GM19452 (cell line): ENCODE measurements around the gene MTCH2.
"Not testable (repeated sequence)": the region's sequence is repeated elsewhere in the genome, so short reads cannot be mapped to it uniquely, and the experiment has no call there.

ENCODE experiments used
- ATAC-seq: cut with Tn5 transposase; IDR thresholded peaks from one replicate; pipeline ENCODE4 v1.9.1; 2021; ENCODE audit not compliant: unreplicated experiment

MTCH2 gene

DNA sequence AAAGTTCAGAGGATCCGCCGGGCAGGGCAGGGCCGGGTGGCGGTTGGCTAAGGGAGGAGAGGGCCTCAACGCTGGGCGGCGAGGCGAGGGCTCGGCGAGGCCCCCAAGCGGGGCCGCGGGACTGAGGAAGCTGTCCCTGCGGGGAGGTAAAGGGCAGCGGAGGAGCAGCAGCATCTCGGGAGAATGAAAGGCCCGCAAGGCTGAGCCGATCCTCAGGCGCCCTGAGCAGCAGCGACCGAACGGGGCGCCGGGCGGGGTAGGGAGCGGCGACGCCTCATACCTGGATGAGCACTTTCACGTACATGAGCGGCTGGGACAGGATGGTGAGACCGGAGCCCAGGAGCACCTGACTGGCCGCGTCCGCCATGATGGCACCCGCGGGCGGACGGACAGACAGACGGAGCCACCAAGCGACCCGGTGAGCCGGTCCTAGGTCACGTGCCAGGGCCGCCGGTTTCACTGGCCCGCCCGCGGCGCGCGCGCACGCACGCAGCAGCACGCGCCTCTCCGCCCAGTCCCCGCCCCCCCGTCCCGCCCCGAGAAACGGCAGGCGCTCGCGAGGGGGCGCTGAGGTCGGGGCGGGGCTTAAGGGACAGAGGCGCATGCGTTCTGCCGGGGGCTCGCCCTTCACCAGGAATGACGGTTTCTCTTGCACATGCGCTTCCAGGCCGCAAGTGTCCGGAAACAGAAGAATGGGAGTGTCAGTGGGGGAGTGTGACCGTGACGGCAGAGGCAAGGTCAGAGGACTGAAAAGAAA is at the start of gene MTCH2:
Gene MTCH2, minus strand, starts transcription at position 461 of the 757 bp plus-strand sequence. Its CDS starts 94 bp downstream, at position 367.
- peak; percentile 89 for ATAC-seq

DNA sequence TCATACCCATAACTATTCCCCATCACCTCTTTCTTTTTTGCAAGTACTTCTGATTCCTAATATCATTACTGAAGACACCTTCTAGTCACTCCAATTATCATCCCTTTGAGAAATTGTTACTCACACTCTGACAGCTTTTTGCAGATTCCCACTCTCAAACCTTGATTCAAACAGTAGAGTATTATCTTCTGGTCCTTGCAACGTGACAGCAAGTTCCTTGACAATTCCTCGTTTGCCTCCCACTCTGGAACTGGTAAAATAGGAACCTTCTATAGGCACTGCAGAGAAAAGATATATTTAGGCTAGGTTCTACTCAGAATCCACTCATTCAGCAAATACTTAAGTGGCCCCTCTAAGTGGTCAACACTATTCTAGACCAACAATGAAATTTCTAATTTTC is 49.6 kb upstream of the MTCH2 start:
- no peak for ATAC-seq

DNA sequence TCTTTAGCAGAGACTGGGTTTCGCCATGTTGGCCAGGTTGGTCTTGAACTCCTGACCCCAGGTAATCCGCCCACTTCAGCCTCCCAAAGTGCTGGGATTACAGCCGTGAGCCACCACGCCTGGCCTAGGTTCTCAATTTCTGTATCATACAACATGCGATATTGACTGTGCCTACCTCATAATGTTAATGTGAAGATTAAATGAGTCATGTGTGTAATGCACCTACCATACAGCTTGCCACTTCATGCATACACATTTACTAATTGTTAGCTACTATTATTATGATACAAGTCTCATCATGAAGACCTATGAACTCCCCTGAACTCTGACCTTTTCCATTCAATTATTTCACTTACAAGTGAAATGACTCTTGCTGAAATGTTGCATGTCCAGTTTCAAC is 47.1 kb upstream of the MTCH2 start:
- no peak for ATAC-seq

DNA sequence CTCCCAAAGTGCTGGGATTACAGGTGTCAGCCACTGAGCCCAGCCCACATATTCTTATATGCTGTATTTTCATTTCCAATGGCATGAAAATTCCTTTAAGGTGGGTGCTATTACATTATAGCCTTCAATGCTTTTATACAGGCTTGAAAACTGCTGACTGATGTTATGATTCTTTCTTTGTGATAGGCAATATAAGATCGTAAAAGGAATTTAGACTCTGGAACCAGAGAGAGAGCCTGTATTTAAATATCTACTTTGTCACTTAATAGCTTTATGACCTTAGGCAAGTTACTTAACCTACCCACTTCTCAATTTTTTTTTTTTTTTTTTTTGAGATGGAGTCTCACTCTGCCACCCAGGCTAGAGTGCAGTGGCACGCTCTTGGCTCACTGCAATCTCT is 46.6 kb upstream of the MTCH2 start:
- ATAC-seq, result no peak

DNA sequence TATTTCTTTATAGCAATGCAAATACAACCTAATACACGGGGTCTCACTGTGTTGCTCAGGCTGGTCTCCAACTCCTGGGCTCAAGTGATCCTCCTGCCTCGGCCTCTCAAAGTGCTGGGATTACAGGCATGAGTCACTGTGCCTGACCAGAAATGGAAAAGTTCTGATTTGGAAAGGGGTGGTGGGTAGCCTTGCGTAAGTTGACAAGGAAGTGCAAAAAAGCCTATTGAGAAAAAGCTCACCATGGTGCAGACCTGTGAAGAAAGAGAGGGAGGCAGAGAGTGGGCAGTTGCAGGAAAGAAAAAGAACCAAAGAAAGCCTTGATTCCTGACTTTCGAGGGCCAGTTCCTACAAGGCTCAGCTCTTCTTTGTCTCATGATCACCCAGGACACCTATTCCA is 45.8 kb upstream of the MTCH2 start:
- ATAC-seq, result no peak

DNA sequence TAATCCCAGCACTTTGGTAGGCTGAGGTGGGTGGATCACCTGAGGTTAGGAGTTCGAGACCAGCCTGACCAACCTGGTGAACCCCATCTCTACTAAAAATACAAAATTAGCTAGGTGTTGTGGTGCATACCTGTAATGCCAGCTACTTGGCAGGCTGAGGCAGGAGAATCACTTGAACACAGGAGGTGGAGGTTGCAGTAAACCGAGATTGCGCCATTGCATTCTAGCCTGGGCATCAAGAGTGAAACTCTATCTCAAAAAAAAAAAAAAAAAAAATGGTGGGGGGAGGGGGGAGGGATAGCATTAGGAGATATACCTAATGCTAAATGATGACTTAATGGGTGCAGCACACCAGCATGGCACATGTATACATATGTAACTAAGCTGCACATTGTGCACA is 44.3 kb upstream of the MTCH2 start:
- ATAC-seq, result not testable (repeated sequence)

DNA sequence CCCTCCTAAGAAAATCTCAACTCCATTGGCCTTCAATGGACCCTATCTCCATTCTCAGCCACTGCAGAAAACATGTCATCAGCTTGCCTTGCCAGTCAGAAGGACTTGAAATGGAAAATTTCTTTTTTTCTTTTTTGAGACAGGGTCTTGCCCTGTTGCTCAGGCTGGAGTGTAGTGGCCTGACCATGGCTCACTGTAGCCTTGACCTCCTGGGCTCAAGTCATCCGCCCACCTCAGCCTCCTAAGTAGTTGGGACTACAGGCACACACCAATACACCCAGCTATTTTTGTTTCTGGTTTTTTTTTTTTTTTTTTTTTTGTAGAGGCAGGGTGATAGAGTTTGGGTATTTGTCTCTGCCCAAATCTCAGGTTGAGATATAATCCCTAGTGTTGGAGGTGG is 43.8 kb upstream of the MTCH2 start:
- no peak for ATAC-seq

DNA sequence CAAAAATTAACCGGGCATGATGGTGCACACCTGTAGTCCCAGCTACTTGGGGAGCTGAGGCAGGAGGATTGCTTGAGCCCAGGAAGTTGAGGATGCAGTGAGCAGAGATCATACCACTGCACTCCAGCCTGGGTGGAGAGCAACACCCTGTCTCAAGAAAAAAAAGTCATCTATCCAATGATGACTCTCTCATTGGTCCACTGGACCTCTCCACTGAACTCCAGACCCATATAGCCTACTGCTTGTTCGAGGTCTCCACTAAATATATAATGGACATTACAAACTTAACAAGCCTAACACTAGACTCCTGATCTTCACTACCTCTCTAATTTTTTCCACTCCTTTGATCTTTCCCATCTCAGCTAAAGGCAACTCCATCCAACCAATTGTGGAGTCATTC is 33.5 kb upstream of the MTCH2 start:
- no peak for ATAC-seq

DNA sequence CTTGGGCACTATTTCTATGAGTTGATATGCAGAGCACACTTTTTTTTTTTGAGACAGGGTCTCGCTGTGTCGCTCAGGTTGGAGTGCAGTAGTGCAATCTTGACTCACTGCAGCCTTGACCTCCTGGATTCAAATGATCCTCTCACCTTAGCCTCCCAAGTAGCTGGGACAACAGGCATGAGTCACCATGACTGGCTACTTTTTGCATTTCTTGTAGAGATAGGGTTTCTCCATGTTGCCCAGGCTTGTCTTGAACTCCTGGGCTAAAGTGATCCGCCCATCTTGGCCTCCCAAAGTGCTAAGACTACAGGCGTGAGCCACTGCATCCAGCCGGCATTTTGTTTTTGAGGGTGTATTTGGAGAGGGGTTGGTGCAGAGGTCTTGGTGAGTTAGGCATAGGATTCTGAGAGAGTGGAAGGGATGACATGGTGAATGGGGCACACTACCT is 29.9 kb upstream of the MTCH2 start:
- no peak for ATAC-seq

DNA sequence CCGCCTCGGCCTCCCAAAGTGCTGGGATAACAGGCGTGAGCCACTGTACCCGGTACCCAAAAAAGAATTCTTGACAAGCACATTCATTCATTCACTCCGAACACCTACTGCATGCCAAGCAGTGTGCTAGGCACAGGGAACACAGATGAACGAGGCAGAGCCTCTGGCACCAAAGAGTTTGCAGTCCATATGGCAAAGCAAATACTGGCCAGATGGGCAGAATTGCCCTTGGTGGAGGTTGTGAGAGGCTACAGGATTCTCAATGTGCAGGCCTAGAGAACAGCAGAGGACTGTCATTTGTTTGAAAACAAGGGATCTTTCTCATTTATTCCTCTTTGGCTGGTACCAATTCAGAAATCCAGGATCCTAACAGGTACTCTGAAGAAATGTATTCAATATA is 27.5 kb upstream of the MTCH2 start:
- ATAC-seq, result no peak

DNA sequence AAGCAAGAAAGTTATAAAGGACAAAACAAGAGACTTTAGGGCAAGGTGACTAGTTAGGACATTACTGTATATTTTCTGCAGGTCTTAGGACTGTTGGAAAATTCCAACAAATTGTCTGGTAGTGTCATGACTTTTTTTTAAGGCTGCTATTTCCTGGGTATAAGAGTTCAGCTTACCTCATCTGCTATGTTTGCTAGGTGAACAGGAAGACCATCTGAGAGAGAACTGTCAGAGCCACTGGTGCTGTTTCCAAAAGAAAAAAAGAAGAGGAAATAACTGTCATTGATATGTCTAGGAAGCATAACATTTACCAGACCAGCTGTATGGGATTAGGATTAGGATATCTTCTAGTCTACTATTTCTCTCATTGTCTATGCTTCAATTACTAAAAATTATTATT is 26.3 kb upstream of the MTCH2 start:
- ATAC-seq, result no peak

DNA sequence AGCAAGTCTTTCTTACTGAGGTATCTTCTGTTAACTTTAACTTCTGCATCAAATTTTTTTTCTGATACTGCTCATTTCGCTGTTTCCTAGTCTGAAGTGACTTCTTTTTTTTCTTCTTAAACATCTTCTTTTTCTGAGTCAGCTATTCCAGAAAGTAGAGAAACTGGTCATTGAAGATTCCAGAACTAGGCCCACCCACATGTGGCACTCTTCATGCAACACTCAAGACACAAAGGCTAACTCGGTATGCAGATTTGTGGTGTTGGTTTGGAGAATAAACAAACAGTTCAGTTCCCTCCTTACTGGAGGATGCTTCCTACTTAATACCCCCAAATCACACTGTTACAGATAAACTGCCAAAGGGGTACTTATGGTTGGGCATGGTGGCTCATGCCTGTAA is 25.2 kb upstream of the MTCH2 start:
- ATAC-seq, result no peak

DNA sequence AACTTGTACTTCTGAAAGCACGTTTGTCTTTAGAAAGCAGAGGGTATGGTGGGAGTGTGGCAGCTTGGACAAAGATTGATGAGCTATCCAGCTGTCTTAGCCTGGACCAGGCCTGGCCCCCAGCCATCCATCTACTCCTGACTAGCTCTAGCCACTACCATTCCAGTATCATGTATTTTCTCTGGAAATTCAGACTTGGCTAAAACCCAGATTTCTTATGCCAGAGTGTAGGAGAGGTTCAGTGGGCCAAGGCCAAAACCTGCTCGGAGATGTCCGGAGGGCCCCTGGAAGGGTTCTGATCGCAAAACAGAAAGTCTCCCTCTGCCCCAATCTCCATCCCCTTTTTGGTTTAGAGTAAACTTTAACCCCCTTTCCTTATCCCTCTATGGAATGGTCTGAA is 24.8 kb upstream of the MTCH2 start:
- no peak for ATAC-seq

DNA sequence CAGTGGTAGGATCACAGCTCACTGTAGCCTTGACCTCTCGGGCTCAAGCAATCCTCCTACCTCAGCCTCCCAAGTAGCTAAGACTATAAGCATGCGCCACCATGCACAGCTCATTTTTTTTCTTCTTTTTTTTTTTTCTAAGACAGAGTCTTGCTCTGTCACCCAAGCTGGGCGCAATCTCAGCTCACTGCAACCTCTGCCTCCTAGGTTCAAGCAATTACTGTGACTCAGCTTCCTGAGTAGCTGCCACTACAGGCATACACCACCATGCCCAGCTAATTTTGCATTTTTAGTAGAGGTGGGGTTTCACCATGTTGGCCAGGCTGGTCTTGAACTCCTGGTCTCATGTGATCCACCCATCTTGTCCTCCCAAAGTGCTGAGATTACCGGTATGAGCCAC is 22.6 kb upstream of the MTCH2 start:
- not testable (repeated sequence) for ATAC-seq

DNA sequence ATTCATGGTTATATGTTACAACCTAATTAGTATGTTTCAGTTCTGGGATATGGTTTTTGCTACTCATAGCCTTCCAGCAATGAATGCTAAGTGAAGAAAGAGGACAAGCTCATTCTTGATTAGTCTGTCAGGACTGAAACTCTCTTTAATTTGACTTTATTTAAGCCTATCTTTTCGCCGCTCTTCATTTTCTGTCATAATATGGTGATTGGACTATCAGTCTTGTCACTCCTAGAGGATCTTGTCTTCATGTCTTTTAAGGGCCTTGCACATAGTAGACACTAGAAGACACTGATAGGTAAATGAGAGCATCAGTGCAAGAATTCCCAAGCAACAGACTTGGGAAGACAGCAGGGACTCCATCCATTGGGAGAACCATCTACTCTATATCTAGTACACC is 18.9 kb upstream of the MTCH2 start:
- ATAC-seq, result no peak

DNA sequence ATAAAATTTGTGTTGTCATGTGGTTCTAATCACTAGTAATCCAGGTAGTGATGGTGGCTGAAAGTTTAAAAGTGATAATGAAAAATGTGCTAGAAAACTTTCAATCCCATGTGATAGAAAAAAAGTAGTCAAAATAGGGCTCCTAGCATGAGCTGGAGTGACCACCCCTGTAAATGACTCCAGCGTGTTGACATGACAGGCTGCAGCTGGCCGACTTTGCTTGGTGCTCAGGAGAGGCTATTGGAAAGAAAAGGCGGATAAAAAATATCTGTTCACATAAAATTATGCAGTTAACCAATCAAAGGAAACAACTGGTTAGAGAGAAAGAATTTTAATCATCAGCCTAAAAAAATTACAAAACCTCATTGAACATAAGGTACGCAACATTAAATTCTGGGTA is 16.9 kb upstream of the MTCH2 start:
- ATAC-seq, result no peak

DNA sequence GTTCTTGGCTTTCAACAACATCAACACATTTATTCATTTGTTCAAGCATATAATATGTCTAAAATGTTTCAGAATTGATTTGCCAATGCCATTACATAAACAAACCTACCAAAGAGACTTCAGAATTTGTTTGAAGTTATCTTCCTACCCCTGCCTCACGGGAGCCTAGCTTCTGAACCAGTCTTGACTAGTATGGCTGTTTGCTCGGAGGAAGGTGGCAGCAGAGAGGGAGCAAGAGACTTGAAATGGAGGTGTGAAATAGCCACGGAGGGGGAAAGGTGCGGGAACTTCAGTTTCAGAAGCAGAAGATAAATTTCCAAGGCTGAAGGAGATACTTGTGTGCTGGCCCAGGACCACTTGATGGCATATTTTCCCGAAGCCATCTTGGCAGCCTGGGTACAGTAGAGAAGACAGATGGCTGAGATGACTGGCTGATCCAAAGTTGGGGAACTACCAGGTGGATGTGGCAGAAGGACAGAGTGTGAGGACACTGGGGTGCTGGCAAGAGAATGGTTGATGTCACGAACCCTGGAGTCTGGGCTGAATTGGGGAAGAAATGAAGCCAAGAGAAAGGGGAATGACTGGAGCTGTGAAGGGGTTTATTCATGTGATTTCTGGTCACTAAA is 14.0 kb upstream of the MTCH2 start:
- no peak for ATAC-seq

DNA sequence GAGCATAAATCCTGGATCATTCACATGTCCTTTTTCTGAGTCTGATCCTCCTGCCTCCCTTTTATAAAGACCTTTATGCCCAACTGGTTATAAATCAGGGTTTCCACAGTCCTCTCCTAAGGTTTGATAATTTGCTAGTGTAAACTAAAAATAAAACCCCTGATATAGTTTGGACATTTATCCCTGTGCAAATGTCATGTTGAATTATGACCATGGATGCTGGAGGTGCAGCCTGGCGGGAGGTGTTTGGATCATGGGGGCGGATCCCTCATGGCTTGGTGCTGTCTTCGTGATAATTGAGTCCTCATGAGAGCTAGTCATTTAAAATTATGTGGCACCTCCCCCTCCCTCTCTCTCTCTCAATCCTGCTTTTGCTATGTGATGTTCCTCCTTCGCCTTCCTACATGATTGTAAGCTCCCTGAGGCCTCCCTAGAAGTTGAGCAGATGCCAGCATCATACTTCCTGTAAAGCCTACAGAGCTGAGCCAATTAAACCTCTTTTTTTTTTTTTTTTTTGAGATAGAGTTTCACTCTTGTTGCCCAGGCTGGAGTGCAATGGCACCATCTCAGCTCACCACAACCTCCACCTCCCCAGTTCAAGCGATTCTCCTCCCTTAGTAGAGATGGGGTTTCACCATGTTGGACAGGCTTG is 9.6 kb upstream of the MTCH2 start:
- ATAC-seq, result no peak

DNA sequence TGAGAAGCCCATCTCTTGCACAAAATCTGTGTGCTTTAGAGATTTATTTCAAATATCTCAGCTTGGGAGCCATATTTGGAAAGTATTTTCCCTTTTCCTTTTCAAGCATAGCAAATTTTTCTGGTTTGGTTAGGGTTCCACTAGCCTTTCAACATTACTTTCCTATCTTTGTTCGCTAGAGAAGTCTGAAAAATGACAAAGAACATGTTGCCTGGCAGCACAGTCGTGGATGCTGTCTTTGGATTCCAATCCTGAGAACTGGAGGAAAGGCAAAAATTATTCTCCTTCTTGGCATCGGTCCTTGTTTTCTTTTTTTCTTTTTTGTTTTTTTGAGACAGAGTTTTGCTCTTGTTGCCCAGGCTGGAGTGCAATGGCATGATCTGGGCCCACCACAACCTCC is 6.9 kb upstream of the MTCH2 start:
- ATAC-seq, result no peak

DNA sequence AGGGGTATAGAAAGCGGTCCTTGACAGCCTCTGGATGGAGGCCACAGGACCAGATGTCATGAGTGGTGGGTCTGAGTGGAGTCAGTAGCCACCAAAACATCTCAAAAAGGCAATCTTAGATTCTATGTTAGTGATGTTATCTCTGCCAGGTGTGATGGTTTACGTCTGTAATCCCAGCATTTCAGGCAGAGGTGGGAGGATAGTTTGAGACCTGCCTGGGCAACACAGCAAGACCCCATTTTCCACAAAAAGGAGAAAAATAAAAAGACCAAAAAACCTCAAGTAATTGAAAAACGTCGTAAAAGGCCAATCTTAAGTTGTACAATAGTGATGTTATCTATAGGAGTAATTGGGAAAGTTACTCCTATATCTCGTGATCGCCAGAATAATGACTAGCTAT is 3.7 kb upstream of the MTCH2 start:
- no peak for ATAC-seq

DNA sequence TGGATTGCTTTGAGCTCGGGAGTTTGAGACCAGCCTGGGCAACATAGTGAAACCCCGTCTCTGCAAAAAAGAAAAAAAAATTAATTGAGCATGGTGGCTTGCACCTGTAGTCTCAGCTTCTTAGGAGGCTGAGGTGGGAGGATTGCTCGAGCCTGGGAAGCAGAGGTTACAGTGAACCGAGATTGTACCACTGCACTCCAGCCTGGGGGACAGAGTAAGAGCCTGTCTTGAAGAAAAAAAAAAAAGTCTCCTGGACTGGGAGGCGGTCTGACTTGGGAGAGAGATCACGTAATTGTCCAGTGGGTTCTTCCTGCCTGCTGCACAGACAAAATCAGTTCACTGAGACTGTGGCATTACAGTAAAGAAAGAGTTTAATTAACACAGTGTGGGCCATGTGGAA is 3.1 kb upstream of the MTCH2 start:
- no peak for ATAC-seq

DNA sequence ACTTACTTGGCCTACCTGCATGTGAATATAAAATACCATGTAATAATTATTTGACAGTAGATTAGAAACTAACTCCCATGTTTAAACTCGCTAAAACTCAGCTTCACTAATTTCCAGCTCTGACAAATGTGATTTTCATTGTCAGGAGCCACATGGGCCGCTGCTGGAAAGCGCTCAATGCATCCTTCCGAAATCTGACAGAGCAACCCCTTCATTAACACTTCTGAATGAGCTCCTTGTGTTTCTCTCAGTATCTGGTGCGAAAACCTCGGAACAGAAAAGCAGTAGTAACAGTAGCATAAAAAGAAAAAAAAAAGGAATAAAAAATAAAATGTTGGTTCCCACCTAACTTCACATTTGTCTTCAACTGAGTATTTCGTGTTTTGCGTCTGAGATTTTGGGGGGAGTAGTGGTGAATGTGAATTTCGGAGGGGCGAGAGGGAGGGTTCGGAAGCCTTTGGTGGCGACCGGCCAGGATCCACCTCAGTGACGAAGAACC is 710 bp downstream of the MTCH2 start:
- no peak for ATAC-seq
